ENCODE measurements around the gene RGR.

The RGR gene

DNA sequence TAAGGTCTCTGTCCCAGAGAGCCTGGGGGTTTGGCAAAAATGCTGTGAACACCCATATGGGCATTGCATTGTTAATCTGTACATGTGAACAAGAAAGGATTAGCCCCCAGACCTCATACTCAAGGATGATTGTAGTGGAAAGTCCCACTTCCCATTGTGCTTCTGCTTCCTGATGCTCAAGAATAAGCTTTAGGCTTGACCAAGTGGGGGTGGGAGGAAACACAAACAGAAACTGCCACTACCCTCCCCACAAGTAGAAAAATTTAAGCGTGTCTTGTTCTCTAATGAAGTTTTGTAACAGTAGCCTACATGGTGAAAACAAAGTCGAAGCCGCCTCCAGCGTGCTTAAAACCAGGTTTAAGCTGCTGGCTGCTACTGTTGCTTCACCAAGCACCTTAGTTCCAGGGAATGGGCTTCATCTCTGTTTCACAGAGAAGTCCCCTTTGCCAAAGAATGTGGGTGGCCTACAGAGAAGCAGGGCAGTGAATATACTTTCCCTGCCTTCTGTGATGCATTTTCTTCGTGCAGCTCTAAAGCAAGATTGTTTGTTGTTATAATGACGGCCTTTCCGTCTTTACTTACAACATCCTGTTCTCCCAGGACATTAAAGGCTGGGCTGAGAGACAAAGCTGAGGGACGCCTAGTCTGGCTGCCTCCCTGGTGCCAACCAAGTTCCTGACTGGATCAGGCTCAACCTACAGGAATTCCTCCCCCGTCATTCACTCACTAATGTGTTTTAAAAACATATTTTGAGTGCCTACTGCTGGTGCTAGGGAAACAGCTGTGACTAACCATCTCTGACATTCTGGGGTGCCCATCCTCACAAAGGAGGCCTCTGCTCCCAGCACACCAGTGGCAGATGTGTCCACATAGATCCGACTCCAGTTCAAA is 51.5 kb downstream of the RGR start:
- no peak for DNase-seq (ENCODE audit: low read depth)

- no peak for DNase-seq (ENCODE audit: low read depth)
Observed at GRCh38 chr10:84298057-84298456, 53.2 kb downstream of the RGR start.

DNA sequence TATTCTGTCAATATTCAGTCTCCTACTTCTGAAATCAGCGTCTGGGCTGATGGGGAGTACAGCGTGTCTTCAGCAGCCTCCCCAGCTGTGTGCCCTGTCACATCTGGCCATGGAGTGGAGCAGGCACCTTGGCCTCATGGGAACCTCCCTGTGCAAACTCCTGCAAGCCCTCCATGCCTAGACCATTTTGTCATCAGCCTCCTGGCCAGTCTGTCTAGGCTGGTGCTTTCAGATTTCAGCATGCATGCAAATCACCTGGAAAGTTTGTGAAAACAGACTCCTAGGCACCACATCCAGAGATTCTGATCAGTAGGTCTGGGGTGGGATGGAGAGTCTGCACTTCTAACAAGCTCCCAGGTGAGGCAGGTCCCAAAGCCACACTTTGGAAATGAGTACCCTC is 57.4 kb downstream of the RGR start:
- DNase-seq (ENCODE audit: low read depth) = no peak

- DNase-seq (ENCODE audit: low read depth) = no peak
Observed at GRCh38 chr10:84306751-84307384, 62.0 kb downstream of the RGR start.

DNA sequence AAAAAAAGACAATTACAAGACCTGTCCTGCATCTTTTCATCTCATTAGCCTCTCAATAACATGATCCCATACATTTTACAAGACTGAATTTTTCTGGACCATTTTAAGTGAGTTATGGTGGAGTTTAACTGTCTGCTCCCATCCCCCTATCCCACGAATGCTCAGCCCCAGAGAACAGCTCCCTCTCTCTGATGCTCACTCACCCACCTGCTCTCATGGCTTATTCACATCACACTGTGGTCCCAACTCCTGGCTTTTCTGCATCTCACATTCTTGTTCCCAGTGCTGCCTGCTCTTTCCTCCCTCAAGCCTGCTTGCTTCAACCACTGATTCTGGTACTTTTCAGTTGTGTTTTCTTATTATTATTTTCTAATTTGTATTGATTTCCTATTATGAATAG is 63.2 kb downstream of the RGR start:
- DNase-seq (ENCODE audit: low read depth) = no peak

DNA sequence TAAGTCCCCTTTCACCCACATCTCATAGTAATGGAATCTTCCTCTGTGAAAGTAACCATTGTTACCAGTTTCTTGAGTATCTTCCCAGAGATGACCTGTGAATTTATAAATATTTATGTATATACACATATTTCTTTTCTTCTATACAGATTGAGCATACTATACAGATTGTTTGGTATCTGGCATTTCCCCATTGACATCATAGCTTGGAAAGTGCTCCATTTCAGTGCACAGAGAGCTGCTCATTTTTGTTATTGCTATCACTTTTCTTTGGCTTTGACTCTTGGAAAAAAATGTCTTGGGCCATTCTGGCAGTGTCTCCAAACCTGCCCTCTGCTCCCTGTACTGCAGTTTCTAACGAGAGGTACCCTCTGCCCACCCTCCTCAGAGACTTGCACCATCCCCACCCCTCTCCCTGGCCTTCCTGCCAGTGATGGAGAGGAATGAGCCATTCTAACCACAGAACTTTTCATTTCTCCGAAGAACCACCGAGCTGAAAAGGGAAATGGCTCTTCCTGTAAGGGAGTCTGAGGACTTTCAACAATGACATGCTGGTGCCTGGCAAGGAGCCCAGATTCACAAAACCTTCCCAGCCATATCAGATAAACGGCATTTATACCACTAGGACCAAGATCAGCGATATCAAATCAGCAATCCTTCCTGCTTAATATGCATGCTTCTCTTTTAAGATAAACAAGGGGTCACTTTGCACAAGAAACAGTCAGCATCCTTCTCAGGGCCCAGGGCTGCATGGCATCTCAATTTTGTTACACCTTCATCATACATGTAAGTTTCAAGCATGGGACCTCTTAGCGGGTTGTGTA is 63.8 kb downstream of the RGR start:
- DNase-seq (ENCODE audit: low read depth) = no peak
